ENCODE measurements around the gene DHRS2.

DHRS2 gene

GRCh38 chr14:23694085-23694948, 58.2 kb downstream of the DHRS2 start:
- DNase-seq (ENCODE audit: low spot score): no peak
